ENCODE results near the gene ASIC2.

Gene ASIC2

GRCh38 chr17:33288954-33289353 lies 4.1 kb downstream of the ASIC2 start:
- no peak for FAIRE-seq

DNA sequence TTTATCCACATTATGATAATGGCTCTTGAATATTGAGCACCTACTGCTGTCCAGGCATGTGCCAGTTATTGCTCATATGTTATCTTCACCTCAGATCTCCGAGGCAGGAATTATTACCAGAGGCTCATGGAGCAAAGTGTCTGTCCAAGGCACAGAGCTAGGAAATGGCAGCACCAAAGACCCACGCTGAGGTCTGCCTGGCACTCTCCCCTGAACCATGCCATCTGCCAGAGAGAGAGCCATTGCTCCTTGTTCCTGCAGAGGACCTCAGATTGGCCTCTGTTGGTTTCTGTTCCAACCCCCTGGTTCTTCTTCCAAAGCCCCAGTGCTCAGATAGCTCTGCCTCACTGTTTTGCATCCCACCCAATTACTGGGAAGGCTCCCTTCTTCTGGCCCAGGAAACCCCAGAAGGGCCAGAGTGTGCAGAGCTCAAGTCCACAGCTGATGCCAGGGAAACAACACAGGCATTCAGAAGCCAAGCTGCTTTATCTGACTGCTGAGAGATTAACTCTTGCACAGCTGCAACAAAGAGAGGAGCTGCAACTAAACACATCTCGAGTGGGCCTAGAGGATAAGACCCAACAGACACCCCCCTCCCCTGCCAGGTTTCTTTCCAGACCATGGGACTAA lies 5.9 kb downstream of the ASIC2 start:
- FAIRE-seq (no peak), DNase-seq (ENCODE audit: low spot score) (no peak)

More at GRCh38 chr17:33288954-33289353, 4.1 kb downstream of the ASIC2 start:
- DNase-seq (ENCODE audit: low spot score), result no peak

DNA sequence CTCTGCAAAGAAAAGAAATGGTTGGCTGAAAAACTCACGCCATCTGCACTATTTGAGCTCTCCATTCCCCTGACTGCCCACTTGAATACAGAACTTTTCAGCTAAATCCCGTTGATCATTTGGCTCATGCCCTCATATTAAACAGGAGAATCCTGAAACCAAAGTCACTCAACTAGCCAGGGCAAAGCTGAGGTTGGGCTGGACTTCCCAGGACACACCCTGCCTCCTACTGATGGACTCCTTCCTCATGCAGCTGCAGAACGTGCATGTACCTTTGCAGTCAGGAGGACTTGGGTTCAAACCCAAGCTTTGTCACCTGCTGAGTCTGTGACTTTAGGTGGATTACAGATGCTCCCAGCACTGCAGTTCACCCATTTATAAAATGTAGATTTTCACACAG lies 7.7 kb downstream of the ASIC2 start:
- no peak for FAIRE-seq
- DNase-seq (ENCODE audit: low spot score), result no peak

DNA sequence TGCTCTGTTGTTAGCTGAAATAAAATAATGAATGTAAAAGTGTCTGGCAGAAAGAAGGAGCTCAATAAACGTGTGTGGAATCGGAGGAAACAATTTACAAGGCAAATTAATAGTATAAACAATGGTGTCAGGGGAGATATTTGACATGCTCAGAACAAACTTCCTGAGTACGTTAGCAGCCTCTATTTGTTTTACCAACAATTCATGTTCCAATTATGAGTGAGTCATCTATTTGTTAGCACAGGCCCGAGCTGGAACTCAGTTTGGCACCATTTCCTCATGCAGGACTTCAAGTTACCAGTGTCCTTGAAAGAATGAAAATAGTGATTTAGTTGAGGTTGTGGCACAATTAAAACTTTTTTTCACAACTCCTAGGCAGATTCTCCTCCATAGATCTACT lies 9.1 kb downstream of the ASIC2 start:
- DNase-seq (ENCODE audit: low spot score), result peak; percentile 9
- FAIRE-seq, result no peak

- DNase-seq (ENCODE audit: low spot score) (no peak), FAIRE-seq (no peak)
Observed at GRCh38 chr17:33280162-33280943, 12.7 kb downstream of the ASIC2 start.

DNA sequence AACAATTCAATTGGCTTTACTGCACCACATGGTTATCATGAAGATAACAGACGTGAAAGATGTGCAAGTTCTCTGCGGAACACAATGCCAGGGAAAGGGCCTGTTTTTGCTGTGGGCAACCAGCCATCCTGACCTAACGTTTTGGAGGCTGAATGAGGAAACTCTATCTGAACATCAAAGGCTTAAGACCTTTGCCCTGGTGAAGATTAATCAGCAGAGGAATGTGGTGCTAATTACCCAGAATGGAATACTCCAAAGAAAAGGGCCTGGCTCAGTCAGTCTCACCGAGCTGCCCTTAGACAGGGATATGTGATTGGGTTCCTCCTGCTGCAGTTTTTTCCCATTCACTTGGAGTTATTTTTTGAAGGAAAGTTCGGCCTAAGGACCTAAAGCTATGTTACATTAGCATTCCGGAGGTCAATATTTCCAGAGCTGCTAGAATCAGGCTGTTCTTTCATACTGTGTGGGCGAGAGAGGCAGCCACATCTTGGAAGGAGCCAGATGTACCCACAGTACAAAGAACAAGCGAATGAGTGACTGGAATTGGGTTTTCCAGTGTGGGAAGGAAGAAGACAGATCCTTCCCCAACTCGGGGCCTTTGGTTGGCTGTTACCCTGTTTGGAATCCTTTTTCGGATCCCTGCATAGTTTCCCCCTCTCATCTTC lies 15.5 kb downstream of the ASIC2 start:
- DNase-seq (ENCODE audit: low spot score), result no peak
- no peak for FAIRE-seq

DNA sequence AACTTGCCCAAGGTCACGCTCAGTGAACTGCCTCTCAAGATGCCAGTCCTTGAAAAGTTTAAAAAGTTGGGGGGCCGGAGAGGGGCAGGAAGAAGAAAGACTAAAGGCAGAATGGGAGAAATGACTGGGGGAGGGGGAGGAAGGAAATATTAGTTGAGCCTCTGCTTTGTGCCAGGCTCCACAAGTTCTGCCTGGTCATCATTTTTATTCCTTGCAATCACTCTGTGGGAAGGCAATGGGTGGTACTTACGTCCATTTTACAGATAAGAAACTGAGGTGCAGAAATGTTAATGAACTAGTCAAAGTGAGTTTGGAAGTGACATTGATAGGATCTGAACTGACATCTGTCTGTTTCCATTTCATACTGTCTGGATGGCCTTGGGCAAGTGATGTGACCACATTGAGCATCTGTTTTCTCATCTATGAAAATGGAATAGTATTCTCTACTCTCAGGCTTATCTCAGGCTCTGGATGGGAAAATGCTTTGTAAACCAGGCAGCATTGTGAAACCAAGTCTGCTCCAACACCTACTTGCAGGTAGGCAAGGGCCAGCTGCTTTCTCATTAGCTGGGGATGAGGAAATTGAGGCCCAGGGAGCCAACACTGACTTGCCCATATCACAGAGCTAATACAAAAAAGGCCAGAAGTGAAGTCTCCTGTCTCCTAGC lies 19.2 kb downstream of the ASIC2 start:
- FAIRE-seq (no peak), DNase-seq (ENCODE audit: low spot score) (no peak)

GRCh38 chr17:33273271-33273670 lies 19.8 kb downstream of the ASIC2 start:
- FAIRE-seq (no peak), DNase-seq (ENCODE audit: low spot score) (no peak)

- DNase-seq (ENCODE audit: low spot score) (no peak), FAIRE-seq (no peak)
Observed at GRCh38 chr17:33272438-33272837, 20.7 kb downstream of the ASIC2 start.

- DNase-seq (ENCODE audit: low spot score) (no peak), FAIRE-seq (no peak)
Observed at GRCh38 chr17:33269337-33270060, 23.6 kb downstream of the ASIC2 start.

GRCh38 chr17:33267851-33268548 lies 25.1 kb downstream of the ASIC2 start:
- no peak for FAIRE-seq
- DNase-seq (ENCODE audit: low spot score), result no peak

- peak; percentile 99 for FAIRE-seq
Observed at GRCh38 chr17:33267271-33267790, 25.8 kb downstream of the ASIC2 start.

DNA sequence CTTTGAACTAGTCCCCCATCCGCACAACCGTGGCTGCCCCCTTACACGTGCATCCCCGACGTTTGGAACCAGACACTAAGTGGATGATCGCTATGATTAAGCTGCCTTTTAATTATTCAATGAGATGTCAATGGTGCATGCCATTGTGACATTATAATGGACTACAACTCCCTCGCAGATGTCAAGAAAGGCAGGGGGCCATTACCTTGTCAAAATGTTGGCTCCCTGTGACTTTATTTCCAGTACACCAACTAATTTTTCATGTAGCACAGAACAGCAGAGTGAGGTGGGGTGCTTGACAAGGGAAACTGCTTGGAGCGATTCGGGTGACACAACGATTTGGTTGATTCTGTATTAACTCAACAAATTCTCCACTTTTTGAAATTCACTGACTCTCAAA lies 26.5 kb downstream of the ASIC2 start:
- DNase-seq (ENCODE audit: low spot score), result no peak
- FAIRE-seq, result no peak

More at GRCh38 chr17:33267271-33267790, 25.8 kb downstream of the ASIC2 start:
- peak; percentile 96 for DNase-seq (ENCODE audit: low spot score)

DNA sequence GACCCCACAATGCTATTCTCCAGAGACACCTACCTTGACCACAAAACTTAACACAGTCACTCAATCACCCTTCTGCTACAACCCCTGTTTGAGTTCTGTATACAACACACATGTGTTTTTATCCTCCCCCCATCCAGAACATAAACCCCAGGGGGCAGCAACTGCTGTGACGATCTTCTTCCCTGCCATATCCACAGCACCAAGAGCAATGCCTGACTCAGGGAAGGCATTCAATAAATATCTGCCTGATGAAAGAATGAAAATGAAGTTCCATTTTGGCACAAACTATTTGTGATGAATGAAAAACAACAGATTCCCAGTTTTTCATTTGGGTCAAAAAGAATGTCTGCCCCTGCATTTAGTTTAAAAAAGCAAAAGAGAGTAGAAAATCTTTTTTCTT lies 27.0 kb downstream of the ASIC2 start:
- FAIRE-seq (no peak), DNase-seq (ENCODE audit: low spot score) (no peak)

DNA sequence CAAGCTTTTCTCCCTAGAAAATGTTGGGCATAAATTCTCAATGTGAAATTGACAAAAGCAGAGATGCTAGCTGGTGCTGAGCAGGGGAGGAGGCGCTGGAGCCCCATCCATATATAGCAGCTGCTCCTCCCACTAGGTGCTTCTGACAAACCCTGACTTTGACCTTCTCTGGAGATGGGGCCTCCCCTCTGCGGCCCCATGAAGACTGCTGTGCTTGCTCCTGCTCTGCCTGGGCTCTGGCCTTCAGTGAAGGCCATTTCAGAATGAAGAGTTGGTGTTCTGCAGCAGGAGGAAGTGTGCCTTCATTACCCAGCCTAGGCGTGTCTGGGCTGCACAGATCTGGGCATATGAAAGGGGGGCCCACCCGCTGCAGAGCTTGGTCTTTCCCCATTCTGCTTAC lies 29.7 kb downstream of the ASIC2 start:
- no peak for FAIRE-seq
- DNase-seq (ENCODE audit: low spot score), result no peak

GRCh38 chr17:33262266-33263123 lies 30.6 kb downstream of the ASIC2 start:
- FAIRE-seq (no peak), DNase-seq (ENCODE audit: low spot score) (no peak)

GRCh38 chr17:33261820-33262219 lies 31.3 kb downstream of the ASIC2 start:
- no peak for DNase-seq (ENCODE audit: low spot score)
- no peak for FAIRE-seq

DNA sequence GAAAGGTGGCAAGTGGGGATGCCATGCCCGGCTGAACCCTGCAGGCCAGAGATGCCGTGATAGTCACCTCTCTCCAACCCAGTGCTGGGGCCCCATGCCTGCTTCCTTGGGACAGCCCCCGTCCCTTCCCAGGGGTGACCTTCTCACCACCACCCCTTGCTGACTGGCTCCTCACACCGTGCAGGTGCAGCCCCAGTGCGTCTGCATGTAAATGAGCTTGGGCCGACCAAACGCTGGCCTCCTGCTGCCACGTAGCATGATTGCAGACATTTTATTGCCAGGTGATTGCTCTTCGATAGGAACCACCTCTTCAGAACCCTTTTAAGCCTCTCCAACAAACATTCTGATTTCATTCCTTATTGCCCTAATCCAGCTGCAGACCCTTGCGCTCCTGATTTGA lies 32.5 kb downstream of the ASIC2 start:
- DNase-seq (ENCODE audit: low spot score), result no peak
- no peak for FAIRE-seq

GRCh38 chr17:33258296-33258695 lies 34.8 kb downstream of the ASIC2 start:
- FAIRE-seq, result peak; percentile 31
- DNase-seq (ENCODE audit: low spot score), result peak; percentile 16

All from RCC 7860 (cell line).